BJ (cell line): ENCODE measurements around the gene TTC28. TPM values are rescaled to one million over a fixed set of nuclear protein-coding genes. Genes with fewer than 3 reads are reported as not detected.
"Not testable (repeated sequence)": the region's sequence is repeated elsewhere in the genome, so short reads cannot be mapped to it uniquely, and the experiment has no call there.

Experiments
- CTCF ChIA-PET: fragments of 350-600 bp; formaldehyde crosslinking; extraction: SDS; loops from one replicate; lab custom pipeline; 2021; ENCODE audit warnings: antibody characterized with exemption, inconsistent platforms; lab: Yijun Ruan, JAX
- POLR2A ChIA-PET: fragments of 300-600 bp; sonication (Branson Sonifier 250); formaldehyde crosslinking; extraction: SDS; loops from one replicate; lab custom pipeline; 2021; ENCODE audit warnings: antibody characterized with exemption; lab: Charles Lee
- DNase-seq: peaks from one replicate; pipeline ENCODE4 v3.0.0-alpha.2; 2011; ENCODE audit warnings: low read depth
- H3K27me3 ChIP-seq: 2 replicates; pipeline ENCODE4 v1.6.0; 2011; ENCODE audit warnings: low read length; ENCODE audit not compliant: control insufficient read depth, insufficient read depth
- H3K36me3 ChIP-seq: 2 replicates; pipeline ENCODE4 v1.5.1; 2011; ENCODE audit warnings: low read length; ENCODE audit not compliant: control insufficient read depth, insufficient read depth
- H3K4me3 ChIP-seq: 2 replicates; pipeline ENCODE4 v1.5.1; 2011; ENCODE audit warnings: low read depth, mild to moderate bottlenecking, control low read depth, low read length
- polyA plus RNA-seq: library from polyadenylated mRNA; depleted of rRNA; stranded (reverse); fragments of >200 nt; gene quantifications from 2 replicates; pipeline ENCODE4 v1.2.3, GENCODE V29; 2011
- TF ChIP-seq, protein P1 (sequence below): IDR thresholded peaks from 2 replicates; pipeline ENCODE4 v1.5.1; 2011; ENCODE audit warnings: low read depth, mild to moderate bottlenecking, control low read depth, inconsistent platforms, low read length, moderate library complexity; ENCODE audit not compliant: insufficient read depth

TTC28 gene
- polyA plus RNA-seq, 1 experiment: 8.7 TPM

DNA sequence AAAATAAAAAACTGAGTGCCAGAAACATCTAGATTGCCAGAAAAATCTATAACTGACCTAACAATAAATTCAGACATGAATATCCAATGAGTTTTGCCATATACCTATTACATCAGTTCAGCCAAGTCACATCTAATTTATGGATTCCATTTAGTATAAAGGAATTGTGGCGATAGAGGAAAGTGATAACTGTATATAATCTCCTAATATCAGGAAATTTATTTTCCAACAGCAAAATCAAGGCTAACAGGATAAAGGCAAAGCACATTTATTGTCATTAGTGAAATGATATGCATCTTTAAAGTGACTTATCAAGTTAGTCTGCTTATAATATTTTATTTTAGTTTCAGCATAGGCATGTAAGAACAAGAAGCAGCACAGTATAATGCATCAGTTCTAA lies 462.4 kb downstream of the TTC28 start:
- Histone ChIP-seq H3K27me3 (no peaks in the 10 kb centered on the region), H3K36me3 (no peaks in the 10 kb centered on the region), H3K4me3 (no peak overlapping the region)
- ChIA-PET CTCF (interaction anchor here (0.5 kb wide), 1 partner anchor 72 kb away, joined by 3 read pairs; no protein-coding TSS in a partner anchor), POLR2A (no interaction called here)
- no peak for DNase-seq
- TF ChIP-seq, protein P1, sequence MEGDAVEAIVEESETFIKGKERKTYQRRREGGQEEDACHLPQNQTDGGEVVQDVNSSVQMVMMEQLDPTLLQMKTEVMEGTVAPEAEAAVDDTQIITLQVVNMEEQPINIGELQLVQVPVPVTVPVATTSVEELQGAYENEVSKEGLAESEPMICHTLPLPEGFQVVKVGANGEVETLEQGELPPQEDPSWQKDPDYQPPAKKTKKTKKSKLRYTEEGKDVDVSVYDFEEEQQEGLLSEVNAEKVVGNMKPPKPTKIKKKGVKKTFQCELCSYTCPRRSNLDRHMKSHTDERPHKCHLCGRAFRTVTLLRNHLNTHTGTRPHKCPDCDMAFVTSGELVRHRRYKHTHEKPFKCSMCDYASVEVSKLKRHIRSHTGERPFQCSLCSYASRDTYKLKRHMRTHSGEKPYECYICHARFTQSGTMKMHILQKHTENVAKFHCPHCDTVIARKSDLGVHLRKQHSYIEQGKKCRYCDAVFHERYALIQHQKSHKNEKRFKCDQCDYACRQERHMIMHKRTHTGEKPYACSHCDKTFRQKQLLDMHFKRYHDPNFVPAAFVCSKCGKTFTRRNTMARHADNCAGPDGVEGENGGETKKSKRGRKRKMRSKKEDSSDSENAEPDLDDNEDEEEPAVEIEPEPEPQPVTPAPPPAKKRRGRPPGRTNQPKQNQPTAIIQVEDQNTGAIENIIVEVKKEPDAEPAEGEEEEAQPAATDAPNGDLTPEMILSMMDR: no peak

DNA sequence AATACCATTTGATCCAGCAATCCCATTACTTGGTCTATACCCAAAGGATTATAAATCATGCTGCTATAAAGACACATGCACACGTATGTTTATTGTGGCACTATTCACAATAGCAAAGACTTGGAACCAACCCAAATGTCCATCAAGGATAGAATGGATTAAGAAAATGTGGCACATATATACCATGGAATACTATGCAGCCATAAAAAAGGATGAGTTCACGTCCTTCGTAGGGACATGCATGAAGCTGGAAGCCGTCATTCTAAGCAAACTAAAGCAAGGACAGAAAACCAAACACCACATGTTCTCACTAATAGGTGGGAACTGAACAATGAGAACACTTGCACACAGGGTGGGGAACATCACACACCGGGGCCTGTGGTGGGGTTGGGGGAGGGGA lies 464.9 kb downstream of the TTC28 start:
- POLR2A ChIA-PET: not testable (repeated sequence)

DNA sequence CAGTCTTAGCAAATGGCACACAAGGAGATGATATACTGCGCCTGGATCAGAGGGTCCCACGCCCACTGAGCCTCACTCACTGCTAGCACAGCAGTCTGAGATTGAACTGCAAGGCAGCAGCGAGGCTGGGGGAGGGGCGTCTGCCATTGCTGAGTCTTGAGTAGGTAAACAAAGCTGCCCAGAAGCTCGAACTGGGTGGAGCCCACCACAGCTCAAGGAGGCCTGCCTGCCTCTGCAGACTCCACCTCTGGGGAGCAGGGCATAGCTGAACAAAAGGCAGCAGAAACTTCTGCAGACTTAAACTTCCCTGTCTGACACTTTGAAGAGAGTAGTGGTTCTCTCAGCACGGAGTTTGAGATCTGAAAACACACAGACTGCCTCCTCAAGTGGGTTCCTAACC lies 470.2 kb downstream of the TTC28 start:
- H3K36me3 ChIP-seq, DNase-seq, POLR2A ChIA-PET, H3K27me3 ChIP-seq, H3K4me3 ChIP-seq: not testable (repeated sequence)
- CTCF ChIA-PET: interaction anchor here (1.8 kb wide), 1 partner anchor 14 kb away, joined by 5 read pairs; no protein-coding TSS in a partner anchor

More for the DNA sequence above, 464.9 kb downstream of the TTC28 start:
- H3K4me3 ChIP-seq, DNase-seq, H3K36me3 ChIP-seq, H3K27me3 ChIP-seq, CTCF ChIA-PET: not testable (repeated sequence)

DNA sequence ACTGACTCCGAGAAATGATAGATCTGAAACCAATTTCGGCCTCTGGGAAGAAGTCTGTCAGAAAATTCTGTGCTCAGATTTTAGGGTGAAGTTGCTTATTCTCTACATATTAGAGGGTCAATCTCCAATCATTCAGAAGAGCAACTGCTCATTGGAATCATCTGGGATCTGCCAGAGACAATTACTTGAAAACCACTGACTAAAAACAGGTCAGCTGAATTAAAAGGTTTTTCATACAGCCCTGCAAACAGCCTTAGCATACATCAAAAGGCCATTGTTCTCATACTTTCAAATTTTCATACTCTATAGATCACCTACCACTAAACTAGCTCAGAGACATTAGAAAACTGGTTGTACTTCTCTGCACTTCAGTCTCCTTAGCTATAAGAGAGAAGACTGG lies 470.9 kb downstream of the TTC28 start:
- H3K4me3 ChIP-seq: no peak overlapping the region
- H3K36me3 ChIP-seq: no peaks in the 10 kb centered on the region
- POLR2A ChIA-PET: no interaction called here
- no peaks in the 10 kb centered on the region for H3K27me3 ChIP-seq
- TF ChIP-seq, protein P1: no peak
- CTCF ChIA-PET: interaction anchor here (1.8 kb wide), 1 partner anchor 15 kb away, joined by 5 read pairs; no protein-coding TSS in a partner anchor
- DNase-seq: no peak

DNA sequence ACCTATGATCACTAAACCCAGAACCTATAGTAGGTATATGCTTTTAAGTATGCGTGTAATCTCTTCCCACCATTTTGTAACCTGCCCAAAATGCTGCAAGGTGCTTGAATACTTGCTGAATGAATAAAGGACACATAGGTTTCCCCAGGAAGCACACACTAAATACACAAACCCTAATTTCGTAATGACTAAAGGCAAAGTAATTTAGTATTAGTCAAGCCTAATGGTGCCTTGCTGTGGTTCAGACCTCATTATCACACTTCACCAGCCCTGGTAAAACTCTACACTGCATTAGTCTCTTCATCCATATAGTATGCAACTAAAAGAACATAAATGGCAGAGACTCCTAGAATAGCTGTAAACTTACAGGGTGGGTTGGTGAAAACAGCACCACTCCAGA lies 471.6 kb downstream of the TTC28 start:
- Histone ChIP-seq H3K4me3 (no peak overlapping the region), H3K27me3 (no peaks in the 10 kb centered on the region), H3K36me3 (no peaks in the 10 kb centered on the region)
- DNase-seq: no peak
- ChIA-PET CTCF (interaction anchor here (0.7 to 1.8 kb wide), 6 partner anchors 14 to 71 kb away, joined by 3 to 5 read pairs (median 4); no protein-coding TSS in a partner anchor), POLR2A (no interaction called here)
- TF ChIP-seq, protein P1: no peak

DNA sequence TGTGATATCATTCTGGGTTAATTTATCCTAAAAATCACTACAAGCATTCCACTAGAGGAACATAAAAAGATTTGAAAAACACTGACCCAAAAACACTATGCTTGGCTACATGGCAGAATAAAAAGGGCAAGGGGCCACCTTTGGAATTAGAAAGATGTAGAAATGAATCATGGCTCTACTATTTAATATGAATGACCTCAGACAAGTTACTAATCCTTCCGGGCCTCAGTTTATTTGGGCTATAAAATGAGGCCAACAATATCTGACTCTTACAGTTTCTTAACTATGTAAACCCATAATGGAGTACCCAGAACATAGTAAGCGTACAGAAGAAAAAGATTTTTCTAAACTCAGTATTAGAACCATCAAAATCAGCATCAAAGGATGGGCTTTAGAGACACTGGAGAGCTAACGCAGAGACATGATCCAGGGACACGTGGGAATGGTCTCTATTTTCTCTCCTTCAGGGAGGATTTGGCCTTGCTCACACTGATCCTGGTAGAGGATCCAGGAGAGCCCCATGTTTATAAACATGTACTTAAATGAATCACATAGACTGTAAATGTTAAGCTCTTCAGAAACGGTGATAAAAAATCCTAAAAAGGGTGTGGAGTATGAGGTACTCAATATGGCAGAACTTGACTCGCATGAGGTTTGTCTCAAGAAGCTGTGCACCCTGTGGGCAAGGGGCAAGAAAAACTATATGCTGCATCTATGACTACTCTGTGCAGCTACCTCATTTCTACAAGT lies 472.2 kb downstream of the TTC28 start:
- TF ChIP-seq, protein P1: no peak
- Histone ChIP-seq H3K27me3 (no peaks in the 10 kb centered on the region), H3K36me3 (no peaks in the 10 kb centered on the region), H3K4me3 (no peak overlapping the region)
- ChIA-PET POLR2A (interaction anchor here (0.7 kb wide), 1 partner anchor 263 kb away, joined by 4 read pairs; no protein-coding TSS in a partner anchor), CTCF (interaction anchor here (0.7 to 1.8 kb wide), 6 partner anchors 15 to 70 kb away, joined by 3 to 5 read pairs (median 4); no protein-coding TSS in a partner anchor)
- DNase-seq: peak; percentile 45
